ENCODE measurements around the gene VPS39.

Gene VPS39

DNA sequence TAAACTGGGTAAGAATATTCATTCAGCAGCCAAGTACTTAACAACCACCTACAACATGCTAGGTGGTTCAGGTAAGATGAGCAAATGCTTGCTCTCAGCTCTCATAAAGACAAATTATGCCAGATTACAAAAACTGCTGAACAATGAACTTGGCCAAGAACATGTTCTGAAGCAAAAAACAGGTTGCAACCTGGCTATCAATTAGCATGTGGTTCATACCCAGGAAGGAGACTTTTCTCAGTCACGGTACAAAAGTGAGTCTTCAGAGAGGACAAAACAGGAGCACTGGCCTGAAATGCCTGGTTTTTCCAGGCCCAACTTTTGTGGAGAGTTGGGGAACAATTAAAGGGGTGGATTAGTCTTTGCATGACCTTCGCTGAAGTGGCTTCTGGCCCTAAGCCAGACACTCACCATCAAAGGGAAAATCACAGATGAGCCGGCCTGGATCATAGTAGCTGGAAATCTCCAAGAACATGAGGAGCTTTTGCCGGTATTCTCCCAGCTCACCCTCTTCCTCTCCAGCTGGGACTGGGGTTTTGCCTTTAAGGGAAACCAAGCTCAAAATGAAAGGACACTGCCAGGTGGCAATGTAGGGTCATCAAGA, 44.1 kb downstream of the VPS39 start:
- peak in 1 of 10 donors; percentile 39 for DNase-seq
- intact Hi-C loops (cut with DNase I), result no loop called here

DNA sequence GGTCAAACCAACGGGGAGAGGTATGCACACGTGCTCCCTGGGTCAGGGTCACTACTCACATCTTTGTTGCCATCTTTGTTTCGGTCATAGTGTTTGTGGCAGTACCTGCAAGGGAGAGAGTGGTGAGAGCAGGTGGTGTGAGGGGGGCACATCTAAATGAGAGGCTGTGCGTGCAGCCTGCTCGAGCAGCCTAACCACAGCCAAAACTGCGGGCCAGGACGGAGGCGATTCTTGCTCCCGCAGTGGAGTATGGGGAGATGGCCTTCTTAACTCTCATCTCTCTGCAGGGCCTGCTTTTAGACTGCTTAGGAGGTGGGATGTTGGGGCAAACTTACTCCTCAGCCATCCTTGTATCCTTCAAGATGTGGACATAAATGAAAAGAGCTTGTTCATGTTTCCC, 44.8 kb downstream of the VPS39 start:
- intact Hi-C loops (cut with DNase I), result no loop called here
- DNase-seq, result peak in 1 of 10 donors; percentile 46

DNA sequence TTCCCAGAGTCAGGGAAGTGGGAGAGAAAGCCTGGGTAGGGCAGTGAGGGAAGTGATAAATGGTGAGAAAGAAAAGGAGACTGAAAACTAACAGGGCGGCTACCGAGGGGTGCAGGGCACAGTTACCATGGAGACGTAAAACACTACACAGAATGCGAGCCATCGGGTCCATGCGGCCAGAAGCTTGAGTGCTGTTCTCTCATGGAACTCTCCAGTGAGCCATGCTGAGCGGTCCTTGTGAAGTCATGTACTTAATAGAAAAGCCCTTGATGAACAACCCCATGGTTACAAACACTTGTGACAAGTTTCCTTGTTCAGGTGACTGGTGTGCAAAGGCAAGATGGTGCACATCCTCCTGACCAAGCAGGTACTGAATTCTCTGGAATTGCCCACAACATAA, 48.0 kb downstream of the VPS39 start:
- no peak for DNase-seq
- intact Hi-C loops (cut with DNase I), result no loop called here

DNA sequence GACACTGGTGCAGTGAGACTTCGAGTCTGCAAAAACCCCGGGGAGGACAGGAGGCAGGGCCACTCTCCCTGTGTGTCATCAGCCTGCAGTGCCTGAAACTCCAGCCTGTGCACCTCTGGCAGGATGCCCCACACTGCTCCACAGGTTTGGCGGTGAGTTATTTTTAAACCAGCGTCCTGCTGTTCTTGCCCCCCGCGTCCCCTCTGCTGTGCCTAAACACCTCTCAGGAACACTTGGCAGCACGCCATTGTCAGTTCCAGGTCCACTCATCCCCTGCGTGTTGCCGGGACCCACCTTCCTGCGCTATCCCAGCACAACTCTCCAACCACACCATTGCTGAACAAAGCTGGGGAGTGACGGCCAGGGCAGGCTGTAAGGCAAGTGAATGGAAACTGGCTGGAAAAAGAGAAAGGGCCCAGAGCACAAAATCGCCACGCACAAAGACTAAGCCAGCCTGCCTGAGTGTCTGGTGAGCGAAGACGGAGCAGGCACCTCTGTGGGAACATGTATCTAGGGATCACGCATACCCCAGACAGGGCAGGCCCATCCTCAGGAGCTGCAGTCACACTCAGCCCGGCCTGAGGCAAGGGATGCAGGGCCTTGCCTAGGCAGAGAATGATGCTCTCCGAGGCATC, 48.6 kb downstream of the VPS39 start:
- intact Hi-C loops (cut with DNase I), result no loop called here
- DNase-seq, result peak in 2 of 10 donors; percentile 49 to 55

DNA sequence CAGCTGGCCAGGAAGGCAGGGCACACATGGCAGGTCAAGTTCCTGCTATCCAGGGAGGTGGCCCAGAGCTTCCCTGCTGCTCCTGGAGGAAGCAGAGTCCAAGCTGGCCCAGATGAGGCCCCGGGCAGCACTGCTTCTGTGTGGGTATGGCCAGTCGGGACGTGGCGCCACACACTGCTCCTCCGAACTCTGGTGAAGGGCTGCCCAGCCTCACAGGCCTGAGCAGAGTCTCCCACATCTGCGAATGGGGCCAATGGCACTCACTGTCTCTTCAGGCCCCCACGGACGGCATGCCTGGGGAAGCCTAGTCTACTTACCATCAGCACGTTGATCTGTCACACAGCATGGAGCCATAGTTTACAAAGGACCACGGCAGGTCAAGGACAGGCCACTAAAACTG, 49.2 kb downstream of the VPS39 start:
- intact Hi-C loops (cut with DNase I), result no loop called here

DNA sequence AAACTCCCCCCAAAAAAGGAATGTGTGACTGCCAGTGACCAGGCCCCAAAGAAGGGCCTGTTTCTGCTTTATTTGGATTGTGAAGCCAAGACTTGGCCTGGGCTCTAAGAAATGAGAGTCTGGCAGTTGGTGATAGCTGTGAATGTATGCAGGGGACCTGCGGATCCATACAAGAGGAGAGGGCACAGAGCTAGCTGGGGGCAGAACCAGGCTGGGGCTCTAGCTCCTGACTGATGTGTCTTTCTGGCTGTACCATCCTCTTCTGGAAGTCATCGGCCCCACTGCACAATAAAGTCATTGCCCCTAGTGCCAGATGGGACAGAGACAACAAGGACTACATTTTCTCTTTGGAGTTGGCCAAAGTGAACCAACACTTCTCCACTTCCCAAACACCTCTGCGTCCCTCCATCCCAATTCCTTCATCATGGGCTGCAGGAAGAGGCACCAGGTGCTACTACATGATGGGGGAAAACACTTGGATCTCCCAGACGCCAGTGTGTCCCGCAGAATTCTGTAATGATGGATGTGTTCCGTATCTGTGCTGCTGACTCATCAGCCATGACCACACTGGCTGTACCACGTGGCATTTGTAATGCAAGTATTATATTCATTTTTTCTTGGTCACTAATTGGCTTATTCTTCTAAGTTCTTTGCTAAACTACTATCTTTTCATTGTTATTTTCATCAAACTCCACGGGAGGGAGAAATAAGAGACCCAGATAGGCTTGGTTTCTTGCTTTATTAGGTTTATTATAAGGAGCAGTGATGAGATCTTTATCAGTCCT, 49.9 kb downstream of the VPS39 start:
- intact Hi-C loops (cut with DNase I), result no loop called here
- DNase-seq, result peak in 1 of 10 donors; percentile 54

More for the DNA sequence above, 49.2 kb downstream of the VPS39 start:
- peak in 1 of 10 donors; percentile 63 for DNase-seq

DNA sequence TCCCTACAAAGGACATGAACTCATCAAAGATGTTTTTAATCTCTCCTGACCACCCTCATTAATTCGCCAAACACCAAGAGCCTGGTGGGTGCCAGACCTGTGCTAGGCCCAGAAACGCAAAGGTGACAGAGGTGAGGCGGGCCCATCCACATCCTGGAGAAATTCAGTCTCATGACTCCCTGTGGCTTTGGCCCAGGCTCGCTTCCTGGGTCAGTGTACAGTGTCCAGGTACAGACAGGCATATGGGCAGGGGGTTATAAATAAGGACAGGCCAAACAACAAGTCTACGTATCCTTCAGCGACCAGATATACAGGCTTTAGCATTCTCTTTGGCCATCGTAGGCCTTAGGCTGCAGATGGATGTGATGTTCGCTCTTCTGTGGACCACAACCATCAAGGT, 50.7 kb downstream of the VPS39 start:
- intact Hi-C loops (cut with DNase I), result no loop called here
- DNase-seq, result peak in 1 of 10 donors; percentile 47

DNA sequence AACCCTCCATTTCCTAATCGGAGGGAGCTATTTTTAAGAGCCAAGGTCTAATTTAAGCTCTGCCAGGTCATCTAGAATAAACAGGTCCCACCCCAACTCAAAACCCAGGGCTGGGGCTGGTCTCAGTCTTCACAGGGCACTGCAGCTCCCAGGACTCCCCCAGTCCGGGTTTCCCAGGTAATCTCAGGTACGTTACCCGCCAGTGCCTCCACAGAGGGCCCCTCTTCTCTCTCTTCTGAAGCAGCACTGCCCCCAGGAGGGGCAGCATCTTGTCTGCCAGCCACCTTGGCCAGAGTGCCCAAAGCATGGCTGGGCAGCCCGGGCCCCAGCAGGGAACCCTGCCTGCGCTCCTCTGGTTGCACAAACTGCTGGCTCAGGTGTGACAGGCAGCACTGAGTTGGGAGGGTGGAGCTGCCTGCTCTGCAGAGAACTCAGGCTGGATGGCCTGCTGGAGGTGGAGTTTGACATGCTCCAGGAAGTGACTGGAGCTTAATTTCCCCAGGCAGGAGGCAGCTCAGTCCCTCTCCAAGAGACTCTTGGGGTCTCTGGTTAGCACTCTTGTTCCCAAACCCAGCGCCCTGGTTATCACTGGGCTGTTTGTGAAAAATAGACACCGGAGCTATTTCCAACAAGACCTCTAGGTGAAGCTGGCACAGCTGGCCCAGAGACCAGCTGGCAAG, 51.7 kb downstream of the VPS39 start, which contains the start of gene PLA2G4F:
Gene PLA2G4F (minus strand): TSS at position 394 of the 680 bp plus-strand sequence. CDS start 87 bp downstream, at position 307.
- intact Hi-C loops (cut with DNase I), result no loop called here
- DNase-seq, result peak in 2 of 10 donors; percentile 54 to 59

DNA sequence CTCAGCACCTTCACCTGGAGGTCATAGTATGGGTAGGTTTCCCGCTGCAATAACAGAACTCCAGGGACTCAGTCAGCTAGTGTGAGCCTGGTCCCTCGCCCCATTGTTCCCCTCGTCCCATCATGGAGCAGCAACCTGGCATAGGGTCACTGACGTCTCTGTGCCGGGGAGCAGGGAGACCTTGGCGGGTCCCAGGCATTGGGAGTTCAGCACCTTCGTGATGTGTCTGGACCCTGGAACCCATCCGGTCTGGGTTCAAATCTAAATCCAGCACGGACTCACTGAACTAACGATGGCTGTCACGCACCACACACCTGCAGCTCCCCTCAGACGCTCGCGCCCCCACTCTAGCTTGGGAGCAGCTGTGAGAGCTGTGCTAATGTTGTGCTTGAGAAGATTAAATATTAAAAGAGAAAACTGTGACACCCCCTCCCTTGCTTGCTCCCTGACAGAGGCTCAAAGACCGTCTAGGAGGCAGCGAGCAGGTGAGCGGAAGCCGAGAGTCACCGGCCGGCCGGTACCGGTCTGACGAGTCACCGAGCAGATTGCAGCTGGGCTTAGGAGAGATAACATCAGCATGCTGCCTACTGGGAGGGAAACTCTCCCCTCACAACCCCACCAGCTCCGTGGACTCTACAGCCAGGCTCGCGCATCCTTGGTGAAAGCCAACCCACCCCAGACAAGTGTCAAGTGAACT, 52.4 kb downstream of the VPS39 start:
- intact Hi-C loops (cut with DNase I), result no loop called here
- peak in 2 of 10 donors; percentile 30 to 49 for DNase-seq

DNA sequence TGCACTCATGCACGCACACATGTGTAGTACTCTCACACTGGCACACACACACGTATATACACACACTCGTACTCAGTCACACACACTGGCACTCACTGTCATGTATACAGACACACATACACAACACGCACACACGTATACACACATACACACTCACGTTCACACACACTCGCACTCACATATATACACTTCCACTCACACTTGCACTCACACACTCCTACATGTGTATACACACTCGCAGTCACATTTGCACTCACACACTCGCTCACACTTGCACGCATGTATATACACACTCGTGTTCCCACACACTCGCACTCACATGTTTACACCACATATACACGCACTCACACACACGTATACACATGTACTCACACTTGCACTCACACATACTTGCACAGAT, 53.1 kb downstream of the VPS39 start:
- DNase-seq, result peak in 1 of 10 donors; percentile 4
- intact Hi-C loops (cut with DNase I), result no loop called here

DNA sequence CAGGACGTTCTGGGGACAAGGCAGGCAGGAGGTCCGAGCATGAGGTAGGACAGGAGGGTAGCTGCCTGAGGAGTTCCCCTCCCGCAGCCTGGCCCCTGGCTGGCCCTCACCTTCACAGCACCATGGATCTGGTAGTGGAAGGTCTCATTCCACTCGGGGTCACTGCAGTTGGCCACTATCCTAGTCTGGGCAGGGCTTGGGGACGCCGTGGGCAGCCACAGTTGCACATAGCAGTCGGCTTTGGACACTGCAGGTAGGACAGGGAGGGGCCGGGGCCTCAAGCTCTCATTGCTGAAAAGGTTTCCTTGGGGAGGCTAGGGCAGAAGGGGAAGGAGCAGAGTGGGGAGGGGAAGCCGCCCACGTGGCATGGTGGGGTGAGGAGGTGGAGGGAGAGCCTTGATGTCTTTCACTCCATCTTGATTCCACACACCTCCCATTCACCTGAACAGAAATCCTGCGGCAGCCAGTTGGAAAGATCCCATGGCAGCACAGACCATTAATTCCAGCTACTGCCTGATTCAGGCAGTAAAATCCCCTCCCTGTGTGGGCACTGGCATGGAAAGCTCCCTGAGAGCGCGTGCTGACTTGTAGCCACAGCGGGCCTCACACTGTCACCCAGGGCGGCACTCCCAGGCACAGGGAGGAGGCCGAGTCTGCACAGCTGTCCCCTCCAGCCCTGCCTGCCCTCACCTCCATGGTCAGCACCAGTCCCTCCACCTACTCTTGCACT, 53.7 kb downstream of the VPS39 start:
- peak in 2 of 10 donors; percentile 47 to 76 for DNase-seq
- intact Hi-C loops (cut with DNase I), result no loop called here

DNA sequence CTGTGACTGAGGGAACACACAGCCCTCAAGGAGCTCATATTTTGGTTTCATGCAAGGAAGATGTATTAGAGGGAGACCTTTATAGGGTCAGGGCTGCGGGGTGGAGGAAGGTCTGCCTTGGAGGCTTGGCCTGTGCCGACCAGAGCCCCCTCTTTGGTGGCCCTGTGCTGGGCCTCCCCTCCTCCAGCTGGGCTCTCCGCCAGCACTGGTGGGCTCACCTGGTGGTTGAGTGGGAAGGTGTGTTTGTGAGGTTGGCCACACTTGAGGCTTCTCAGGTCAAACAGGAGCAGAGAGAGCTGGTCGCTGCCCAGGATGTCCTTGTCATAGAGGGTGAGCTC, 54.3 kb downstream of the VPS39 start:
- no peak for DNase-seq
- intact Hi-C loops (cut with DNase I), result no loop called here

DNA sequence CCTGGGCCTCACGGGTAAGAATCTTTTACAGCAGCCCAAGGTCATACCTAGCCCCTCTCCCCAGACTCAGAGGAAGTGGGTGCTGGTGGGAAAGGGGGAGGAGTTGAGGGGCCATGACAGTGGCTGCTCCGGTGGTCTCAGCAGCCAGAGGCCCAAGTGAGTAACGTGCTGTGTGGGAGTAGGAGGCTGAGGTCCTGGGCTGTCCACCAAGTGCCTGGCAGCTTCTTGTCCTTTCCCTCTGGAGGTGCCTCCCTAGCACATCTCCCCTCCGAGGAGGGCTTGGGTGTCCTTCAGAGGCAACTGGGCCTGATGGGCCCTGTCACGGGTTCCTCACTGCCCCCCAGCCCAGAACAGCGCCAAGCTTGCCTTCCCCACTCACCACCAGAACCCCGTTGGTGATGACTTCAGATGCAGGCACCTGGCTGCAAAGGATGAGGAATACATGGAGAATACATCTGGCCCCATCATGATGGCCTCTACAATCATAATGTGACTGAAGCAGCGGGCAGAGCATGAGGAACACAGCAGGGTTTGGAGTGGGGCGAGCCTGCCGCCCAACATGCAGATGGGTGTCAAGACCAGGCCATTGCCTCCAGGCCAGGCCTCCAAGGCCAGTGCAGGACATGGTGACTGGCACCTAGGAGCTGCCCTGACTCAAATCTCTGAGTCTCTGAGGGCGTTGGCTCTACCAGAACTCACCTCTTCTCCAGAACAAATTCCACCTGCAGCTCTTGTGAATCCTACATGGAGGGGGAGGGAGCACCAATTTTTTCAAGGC, 55.0 kb downstream of the VPS39 start:
- intact Hi-C loops (cut with DNase I), result no loop called here
- DNase-seq, result peak in 2 of 10 donors; percentile 52

DNA sequence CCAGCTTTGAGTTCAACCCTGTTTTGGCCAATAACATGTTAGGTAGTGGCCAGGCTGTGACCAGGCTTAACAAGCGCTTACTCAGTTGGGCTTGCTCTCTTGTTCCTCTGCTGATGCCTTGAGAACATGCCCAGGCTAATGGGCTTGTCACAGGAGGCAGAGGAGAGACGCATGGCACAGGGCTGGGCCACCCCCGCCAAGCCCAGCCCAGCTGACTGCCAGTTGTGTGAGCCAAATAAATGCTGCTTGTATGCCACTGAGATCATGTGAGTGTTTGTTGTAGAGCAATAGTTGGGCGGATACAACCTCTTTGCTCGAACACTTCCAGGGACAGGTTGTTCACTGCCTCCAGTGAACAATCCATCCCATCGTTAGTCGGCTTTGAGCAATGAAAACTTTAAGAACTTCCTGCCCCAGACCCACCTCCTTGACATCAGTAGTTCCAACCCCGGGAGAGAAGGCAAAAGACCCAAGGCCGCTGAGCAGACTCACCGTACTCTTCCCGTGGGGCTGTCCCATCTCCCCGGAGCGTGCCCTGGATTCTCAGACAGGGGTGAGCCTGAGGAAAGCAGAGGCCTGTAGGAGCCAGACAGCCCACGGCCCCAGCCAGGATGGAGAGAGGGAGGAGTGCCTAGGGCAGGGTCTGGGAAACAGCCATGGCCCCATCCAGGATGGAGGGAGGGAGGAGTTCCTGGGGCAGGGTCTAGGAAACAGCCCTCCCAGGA, 55.7 kb downstream of the VPS39 start:
- intact Hi-C loops (cut with DNase I), result no loop called here

DNA sequence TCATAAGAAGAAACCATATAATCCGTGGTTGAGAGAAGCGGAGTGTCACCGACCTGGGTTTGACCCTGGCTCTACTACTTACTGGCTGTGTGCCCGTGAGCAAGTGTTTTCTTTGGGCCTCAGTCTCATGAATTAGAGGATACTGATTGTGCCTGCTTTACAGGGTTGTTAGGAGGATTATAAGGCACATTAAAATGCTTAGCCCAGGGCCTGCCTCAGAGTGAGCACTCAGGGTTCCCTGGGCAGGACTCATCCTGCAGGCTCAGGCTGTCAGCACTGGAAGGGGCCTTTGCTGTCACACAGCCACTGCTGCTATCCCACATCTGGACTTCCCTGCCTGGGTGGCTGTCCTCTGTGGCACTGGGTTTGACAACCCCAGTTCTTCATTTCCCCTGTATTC, 56.4 kb downstream of the VPS39 start:
- intact Hi-C loops (cut with DNase I), result no loop called here
- peak in 2 of 10 donors; percentile 14 to 77 for DNase-seq

More for the DNA sequence above, 55.7 kb downstream of the VPS39 start:
- peak in 3 of 10 donors; percentile 35 to 80 (median 62) for DNase-seq

DNA sequence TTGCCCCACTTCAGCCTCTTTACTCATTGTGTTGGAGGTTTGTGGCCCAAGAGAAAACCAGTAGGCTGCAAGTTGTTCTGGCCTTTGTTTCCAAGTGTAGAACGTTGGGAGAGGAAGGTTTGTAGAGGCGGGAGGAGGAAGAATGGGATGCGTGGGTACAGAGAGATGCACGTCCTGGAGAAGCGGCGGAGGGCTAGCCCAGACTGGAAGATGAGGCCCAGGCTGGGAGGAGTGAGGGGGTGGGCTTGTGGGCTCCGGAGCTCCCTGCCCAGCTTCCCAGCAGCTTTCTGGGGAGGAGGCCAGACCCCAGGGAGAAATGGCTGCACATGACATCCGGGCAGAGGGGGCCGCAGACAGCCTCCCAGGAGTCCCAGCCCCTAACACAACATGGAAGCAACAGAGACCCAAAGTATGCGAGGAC, 57.0 kb downstream of the VPS39 start:
- peak in 2 of 10 donors; percentile 28 to 32 for DNase-seq
- intact Hi-C loops (cut with DNase I), result no loop called here

DNA sequence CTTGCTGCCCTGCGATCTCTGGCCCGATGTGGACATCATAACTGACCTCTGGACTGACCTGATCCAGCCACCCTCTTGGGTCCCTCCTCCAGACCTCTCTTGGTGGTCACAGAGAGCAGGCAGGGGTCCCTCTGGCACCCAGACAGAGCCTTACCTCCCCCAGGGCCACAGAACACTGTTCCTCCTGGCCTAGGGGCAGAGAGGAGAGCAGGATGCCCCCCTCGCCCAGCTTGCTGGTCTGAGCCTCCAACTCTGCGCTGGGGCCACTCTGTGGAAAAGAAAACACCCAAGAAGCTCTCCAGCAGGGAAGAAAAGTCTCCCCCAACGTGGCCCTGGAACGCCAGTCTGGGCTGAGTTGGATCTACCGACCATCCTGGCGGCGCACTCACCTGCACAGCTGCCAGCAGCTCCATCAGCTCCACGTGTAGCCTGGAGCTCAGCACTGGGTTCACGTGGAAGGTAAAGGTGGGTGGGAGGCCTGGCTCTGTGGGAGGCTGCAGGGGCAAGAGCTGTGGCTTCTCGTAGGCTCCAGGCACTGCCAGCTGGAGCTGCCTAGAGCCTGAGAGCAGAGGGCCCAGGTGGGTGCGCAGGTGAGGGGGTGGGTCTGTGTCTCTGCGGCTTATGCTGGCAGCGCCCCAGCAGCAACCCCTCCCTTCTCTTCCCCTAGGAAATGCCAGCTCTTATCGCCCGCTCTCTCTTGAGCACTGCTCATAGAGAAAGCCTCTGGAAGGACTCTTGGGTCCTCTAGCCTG, 57.7 kb downstream of the VPS39 start:
- intact Hi-C loops (cut with DNase I), result no loop called here

More for the DNA sequence above, 57.7 kb downstream of the VPS39 start:
- peak in 2 of 10 donors; percentile 53 to 63 for DNase-seq
